ENCODE measurements around the gene GRAMD1A.

GRAMD1A gene

DNA sequence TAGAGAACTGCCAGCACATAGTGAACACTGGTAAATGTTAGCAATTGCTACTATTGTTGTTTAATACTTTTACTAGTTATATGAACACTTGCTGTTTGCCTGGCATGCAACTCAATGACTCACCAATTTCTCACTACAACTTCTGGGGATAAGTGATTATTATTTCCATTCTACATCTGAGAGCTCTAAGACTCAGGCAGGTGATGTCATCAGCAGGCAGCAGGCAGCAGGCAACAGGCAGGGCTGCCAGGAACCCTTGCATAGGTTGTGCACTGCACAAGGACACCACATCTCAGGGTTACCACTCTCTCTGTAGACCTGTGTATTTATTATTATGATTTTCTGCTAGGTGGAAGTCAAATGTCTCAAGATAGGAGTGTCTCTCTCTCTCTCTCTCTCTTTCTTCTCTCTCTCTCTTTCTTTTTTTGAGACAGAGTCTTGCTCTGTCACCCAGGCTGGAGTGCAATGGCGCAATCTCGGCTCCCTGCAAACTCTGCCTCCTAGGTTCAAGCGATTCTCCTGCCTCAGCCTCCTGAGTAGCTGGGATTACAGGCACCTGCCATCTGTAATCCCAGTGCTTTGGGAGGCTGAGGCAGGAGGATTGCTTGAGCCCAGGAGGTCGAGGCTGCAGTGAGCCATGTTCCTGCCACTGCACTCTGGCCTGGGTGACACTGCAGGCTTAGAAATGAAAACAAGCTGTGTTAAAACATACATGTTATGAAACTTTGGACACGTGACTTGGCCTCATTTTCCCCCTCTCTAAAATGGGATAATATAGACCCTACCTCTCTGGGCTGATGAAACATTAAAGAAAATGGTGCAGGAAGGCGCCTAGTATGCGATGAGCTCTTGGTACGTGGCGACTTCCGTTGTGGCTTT lies 64.1 kb downstream of the GRAMD1A start:
- no peak overlapping the region for H3K4me3 ChIP-seq (ENCODE audit: low read depth, low read length)
- peak; percentile 39 for DNase-seq (ENCODE audit: low read depth)
- in situ Hi-C loops (cut with HindIII; ENCODE audit: low sequenced_read_pairs), result no loop called here
- TF ChIP-seq, protein P1, sequence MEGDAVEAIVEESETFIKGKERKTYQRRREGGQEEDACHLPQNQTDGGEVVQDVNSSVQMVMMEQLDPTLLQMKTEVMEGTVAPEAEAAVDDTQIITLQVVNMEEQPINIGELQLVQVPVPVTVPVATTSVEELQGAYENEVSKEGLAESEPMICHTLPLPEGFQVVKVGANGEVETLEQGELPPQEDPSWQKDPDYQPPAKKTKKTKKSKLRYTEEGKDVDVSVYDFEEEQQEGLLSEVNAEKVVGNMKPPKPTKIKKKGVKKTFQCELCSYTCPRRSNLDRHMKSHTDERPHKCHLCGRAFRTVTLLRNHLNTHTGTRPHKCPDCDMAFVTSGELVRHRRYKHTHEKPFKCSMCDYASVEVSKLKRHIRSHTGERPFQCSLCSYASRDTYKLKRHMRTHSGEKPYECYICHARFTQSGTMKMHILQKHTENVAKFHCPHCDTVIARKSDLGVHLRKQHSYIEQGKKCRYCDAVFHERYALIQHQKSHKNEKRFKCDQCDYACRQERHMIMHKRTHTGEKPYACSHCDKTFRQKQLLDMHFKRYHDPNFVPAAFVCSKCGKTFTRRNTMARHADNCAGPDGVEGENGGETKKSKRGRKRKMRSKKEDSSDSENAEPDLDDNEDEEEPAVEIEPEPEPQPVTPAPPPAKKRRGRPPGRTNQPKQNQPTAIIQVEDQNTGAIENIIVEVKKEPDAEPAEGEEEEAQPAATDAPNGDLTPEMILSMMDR (IDR thresholded peaks at IDR 0.05; ENCODE audit: low read depth, low read length, missing control alignments), result no peak

DNA sequence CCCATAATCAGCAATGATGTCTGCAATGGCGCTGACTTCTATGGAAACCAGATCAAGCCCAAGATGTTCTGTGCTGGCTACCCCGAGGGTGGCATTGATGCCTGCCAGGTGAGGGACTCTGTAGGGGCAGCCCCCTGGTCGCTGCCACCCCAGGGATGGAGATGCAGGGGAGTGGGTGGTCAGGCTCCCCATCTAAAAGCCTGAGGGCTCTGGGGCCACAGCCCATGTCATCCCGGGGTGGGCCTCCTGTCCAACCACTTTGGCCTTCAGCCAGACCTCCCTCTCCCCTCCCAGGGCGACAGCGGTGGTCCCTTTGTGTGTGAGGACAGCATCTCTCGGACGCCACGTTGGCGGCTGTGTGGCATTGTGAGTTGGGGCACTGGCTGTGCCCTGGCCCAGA lies 65.5 kb downstream of the GRAMD1A start:
- in situ Hi-C loops (cut with HindIII; ENCODE audit: low sequenced_read_pairs), result no loop called here
- TF ChIP-seq, protein P1 (IDR thresholded peaks at IDR 0.05; ENCODE audit: low read depth, low read length, missing control alignments), result no peak
- H3K4me3 ChIP-seq (ENCODE audit: low read depth, low read length), result no peak overlapping the region
- DNase-seq (ENCODE audit: low read depth), result no peak

DNA sequence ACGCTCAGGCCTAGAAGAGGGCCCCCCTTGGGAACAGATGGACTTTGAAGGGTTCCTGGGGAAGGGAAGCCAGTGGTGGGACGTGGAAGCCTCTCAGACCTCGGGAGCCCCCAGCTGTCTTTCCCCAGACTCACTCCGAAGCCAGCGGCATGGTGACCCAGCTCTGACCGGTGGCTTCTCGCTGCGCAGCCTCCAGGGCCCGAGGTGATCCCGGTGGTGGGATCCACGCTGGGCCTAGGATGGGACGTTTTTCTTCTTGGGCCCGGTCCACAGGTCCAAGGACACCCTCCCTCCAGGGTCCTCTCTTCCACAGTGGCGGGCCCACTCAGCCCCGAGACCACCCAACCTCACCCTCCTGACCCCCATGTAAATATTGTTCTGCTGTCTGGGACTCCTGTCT lies 66.0 kb downstream of the GRAMD1A start:
- TF ChIP-seq, protein P1 (IDR thresholded peaks at IDR 0.05; ENCODE audit: low read depth, low read length, missing control alignments), result no peak
- no peak for DNase-seq (ENCODE audit: low read depth)
- in situ Hi-C loops (cut with HindIII; ENCODE audit: low sequenced_read_pairs), result no loop called here
- H3K4me3 ChIP-seq (ENCODE audit: low read depth, low read length), result no peak overlapping the region

DNA sequence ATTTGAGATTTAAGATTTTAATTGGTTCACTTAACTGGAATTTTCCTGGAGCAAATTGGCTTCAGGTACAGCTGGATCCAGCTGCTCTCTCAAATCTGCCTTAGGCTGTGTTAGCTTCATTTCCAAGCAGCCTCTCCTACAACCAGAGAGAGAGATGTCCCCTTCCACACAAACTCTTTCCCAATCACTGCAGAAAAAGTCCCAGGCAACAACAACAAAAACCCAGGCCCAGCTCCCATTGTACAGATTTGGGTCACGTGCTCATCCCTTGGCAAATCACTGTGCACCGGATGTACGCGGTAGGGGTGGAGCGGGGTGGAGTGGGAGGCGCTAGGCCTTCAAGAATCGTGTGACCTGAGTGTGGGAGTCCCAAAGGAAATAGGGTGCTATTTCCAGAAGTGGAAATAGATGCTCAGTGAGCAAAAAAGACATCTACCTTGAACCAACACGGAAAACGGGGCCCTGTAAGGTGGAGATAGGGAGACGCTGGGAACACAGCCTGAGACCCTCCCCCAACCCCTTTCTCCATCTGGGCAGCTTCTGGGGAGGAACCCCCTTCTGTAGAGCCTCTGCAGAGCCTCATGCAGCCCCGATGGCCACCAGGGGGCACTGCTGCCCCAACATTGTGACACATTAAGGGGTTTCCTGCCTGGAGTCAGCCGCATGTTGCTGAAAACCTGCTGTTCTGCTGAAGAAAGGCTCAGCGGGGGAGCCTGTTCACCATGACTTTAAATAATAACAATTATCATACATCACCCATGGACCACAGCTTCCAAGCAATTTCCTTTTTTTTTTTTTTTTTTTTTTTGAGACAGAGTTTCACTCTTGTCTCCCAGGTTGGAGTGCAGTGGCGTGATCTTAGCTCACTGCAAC lies 66.8 kb downstream of the GRAMD1A start:
- peak; percentile 77 for DNase-seq (ENCODE audit: low read depth)
- in situ Hi-C loops (cut with HindIII; ENCODE audit: low sequenced_read_pairs), result no loop called here
- TF ChIP-seq, protein P1 (IDR thresholded peaks at IDR 0.05; ENCODE audit: low read depth, low read length, missing control alignments), result peak; percentile 92
- no peak overlapping the region for H3K4me3 ChIP-seq (ENCODE audit: low read depth, low read length)

DNA sequence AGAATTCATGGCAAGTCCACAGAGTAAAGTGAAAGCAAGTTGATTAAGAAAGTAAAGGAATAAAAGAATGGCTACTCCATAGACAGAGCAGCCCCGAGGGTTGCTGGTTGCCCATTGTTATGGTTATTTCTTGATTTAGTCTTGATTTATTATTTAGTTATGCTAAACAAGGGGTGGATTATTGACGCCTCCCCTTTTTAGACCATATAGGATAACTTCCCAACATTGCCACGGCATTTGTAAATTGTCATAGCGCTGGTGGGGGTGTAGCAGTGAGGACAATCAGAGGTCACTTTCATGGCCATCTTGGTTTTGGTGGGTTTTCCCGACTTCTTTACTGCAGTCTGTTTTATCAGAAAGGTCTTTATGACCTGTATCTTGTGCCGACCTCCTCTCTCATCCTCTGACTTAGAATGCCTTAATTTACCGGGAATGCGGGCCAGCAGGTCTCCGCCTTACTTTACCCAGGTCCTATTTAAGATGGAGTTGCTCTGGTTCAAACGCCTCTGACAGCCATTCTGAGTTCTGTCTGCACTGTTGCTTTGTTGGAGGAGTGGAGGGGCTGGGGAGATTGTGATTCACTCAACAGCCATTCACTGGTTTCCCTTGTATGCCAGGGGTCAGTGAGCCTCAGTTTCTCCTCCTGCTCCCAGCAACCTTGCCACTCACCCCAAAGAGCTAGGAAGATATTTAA lies 69.0 kb downstream of the GRAMD1A start:
- TF ChIP-seq, protein P1 (IDR thresholded peaks at IDR 0.05; ENCODE audit: low read depth, low read length, missing control alignments), result no peak
- no peak overlapping the region for H3K4me3 ChIP-seq (ENCODE audit: low read depth, low read length)
- in situ Hi-C loops (cut with HindIII; ENCODE audit: low sequenced_read_pairs), result no loop called here
- no peak for DNase-seq (ENCODE audit: low read depth)

DNA sequence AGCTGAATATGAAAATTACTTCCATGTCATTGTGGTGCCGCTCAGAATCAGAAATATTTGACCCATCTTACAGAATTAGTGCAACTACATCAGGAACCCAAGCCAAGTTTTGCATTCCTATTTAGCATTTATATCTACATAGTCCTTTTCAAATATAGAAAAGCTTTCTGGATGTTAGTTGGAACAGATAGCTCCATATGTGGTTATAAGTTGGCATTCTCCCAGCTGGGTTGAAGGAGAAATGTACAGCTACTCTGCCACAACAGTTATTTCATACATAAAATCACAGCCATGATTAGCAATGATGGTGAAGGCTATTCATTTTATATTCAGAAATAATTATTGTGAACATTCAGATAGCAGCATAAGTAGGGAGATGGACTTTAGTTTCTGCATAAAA lies 69.6 kb downstream of the GRAMD1A start:
- H3K4me3 ChIP-seq (ENCODE audit: low read depth, low read length), result no peak overlapping the region
- TF ChIP-seq, protein P1 (IDR thresholded peaks at IDR 0.05; ENCODE audit: low read depth, low read length, missing control alignments), result no peak
- DNase-seq (ENCODE audit: low read depth), result no peak
- in situ Hi-C loops (cut with HindIII; ENCODE audit: low sequenced_read_pairs), result no loop called here
